HG02852 (cell line): Measurements from ENCODE around the gene ALPG.
A peak's percentile ranks its signal among the peaks of the same experiment; 100 is the strongest.
"Not testable (repeated sequence)": the region's sequence is repeated elsewhere in the genome, so short reads cannot be mapped to it uniquely, and the experiment has no call there.

ENCODE experiments used
- ATAC-seq: cut with Tn5 transposase; IDR thresholded peaks from one replicate; pipeline ENCODE4 v1.9.1; 2021; ENCODE audit warnings: mild to moderate bottlenecking, moderate library complexity; ENCODE audit not compliant: unreplicated experiment

ALPG gene

DNA sequence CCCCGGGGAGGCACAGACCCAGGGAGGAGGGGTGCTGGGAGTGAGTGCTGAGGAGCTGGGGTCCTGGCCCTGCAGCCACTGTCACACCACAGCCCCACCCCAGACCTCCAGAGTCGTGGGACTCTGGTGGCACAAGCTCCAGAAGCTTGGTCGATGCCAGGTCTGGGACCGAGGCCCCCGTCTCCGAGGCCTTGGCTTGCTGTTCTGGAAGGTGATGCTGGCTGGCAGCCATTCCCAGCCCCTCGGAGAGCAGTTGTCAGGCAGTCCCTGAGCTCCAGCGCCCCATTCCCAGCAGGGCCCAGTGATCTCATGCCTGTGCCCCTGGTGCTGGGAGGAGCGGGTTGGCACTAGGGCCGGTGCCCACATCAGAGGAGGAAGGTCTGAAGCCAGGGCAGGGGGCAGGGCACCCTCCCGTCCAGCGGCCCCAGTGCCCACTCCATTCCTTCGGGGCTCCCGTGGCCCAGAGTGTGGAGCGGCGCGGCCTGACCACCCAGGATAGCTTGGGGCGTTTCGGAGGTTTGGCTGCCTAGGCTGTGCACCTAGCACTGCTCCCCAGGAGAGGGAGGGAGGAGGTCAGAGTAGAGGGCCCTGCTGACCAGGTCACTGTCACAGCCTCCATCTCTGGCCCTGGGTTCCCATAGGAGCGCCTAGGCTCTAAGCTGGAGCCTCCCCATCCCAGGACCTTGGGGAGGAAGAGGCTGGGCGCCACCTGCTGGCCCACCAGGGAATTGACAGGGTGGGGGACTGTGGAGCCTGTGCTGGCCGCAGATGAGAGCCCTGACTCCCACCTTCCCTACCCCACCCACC is 32.5 kb downstream of the ALPG start:
- no peak for ATAC-seq

- no peak for ATAC-seq
These were observed 33.1 kb downstream of the ALPG start for GRCh38 chr2:232439758-232440135.

GRCh38 chr2:232440220-232441018 is 33.8 kb downstream of the ALPG start:
- peak; percentile 77 for ATAC-seq

DNA sequence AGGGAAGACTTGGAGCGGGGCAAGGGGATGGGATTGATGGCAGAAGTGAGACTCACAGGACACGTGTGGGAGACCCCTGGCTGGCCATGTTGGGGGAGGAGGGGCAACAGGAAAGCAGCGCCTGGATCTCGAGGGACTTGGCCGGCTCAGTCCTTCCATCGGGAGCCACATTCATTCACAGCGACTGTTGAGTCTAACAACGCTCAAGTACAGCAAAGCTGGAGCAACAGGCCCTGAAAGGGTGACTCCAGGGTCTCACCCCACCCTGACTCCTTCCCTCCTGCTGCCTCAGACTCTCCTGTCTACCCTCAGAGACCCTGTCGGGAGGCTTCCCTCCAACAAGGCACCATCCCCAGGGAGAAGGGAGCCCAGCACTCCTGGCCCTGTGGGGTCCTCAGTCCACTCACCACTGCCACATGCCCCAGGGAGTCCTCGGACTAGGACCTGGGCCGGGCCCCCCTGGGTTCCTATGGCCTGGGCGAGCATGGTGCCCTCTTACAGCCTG is 34.6 kb downstream of the ALPG start:
- ATAC-seq = no peak

DNA sequence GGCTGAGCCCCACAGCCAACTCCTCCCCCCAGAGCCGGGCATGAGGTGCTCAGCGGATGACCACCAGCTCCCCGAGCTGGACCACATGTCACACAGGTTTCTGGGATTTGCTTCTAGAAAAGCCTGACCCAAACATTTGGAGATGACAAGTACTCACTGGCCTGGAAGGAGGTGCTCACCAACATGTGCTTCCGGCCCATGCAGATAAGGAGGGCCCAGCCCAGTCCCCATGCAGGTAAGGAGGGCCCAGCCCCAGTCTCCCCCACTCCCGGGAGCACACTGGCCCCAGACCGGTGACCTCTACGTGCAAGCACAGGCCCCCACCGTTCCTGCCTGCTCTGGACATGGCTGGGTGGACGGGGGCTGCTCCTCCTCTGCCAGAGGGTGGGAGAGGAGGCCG is 35.3 kb downstream of the ALPG start:
- ATAC-seq = not testable (repeated sequence)

DNA sequence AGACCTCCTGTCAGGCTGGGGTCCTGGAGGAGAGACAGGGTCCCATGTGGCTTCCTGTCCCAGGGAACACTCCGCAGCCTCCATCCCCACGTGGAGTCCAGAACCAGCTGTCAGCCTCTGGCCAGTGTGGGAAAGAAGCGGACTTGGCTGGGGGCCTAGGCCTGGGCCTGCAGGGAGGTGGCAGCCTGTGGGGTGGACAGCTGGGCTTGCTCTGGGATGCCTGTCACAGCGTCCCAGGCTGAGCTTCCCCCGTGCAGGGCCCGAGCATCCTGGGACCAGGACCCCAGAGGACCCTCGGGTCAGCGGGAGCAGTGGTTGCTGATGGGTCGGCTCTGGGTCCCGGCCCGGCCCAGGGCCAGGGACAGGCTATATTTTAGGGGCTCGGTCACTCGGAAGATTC is 35.8 kb downstream of the ALPG start:
- ATAC-seq = not testable (repeated sequence)

- ATAC-seq = not testable (repeated sequence)
These were observed 36.4 kb downstream of the ALPG start for GRCh38 chr2:232443047-232443446.

- not testable (repeated sequence) for ATAC-seq
These were observed 37.2 kb downstream of the ALPG start for GRCh38 chr2:232443669-232444408.

GRCh38 chr2:232444409-232445148 is 37.9 kb downstream of the ALPG start:
- ATAC-seq = no peak

DNA sequence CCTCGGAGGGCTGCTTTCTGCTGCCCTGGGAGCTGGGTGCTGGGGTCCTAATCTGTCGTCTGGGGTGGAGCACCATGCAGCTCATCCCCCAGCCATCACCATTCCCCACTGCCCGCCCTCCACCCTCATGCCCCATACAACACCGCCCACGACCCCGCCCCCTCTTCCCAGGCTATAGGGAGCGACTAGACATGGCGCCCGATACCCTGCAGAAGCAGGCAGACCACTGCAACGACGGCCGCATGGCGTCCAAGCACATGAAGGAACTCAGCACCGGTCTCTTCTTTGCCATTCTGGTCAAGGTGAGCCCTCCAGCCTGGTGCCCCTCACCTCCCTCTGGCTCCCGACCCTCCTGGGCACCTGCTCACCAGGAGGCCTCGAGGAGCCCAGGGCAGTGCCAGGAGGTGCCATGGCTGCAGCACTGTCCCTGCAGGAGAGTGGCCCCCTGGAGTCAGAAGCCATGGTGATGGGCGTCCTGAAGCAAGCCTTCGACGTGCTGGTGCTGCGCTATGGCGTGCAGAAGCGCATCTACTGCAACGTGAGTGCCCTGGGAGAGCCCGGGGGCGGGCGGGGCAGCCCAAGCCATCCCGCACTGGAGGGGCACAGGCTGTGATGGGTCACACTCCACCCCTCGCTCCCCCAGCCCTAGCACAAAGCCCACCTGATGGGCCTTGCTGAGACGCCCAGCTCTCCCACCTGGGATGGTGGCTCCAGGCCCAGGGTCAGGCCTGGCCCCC is 38.7 kb downstream of the ALPG start:
- not testable (repeated sequence) for ATAC-seq

GRCh38 chr2:232446266-232446777 is 39.7 kb downstream of the ALPG start:
- ATAC-seq = not testable (repeated sequence)

DNA sequence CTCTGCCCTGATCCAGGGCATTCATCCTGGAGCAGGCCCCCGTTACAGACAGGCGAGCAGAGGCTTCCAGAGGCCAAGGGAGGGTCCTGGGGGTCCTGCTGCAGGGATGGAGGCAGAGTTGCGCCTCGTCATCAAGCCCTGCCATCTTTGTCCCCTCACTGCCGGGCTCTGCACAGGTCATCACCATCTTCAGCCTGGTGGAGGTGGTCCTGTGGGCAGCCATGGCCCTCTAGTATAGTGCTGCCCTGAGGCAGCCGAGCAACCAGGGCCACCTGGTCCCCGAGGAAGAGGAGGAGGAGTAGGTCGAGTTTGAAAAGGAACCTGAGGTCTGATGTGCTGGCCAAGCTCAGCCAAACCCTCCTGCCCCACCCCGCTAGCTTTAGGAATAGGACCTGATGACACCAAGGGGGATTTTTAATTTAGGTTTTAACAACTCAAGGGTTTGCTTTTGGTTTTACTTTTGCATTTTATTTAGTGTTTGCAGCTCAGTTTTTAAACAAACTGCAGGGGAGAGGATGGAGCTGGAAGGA is 40.5 kb downstream of the ALPG start:
- ATAC-seq = no peak

DNA sequence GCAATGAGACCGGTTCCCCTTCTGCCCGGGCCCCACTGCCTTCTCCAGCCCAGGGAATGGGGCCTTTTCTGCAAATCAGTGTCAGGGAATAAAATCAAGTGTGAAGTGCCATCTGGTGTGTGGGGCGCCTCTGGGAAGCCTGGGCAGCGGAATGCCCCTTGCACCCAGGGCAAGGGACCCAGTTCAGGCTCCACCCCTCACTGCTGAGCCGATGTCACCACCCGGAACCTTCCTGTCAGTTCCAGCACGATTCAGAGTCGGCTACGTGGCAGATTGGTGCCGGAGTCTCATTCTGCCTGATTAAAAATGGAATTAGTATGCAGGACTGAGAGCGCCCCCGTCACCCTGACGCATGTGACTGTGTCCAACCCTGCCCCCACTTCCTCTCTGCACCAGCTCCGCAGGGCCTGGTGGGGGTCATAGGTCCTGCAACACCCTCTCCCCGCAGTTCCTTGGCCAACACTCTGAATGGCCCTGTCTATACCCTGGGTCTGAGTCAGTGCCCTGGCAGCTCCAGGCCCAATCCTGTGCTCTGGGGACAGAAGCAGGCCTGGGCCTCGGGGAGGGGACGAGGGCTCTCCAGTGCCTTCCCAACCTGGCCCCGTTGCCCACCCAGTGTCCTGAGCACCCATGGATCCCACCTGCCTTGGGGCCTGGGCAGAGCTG is 41.1 kb downstream of the ALPG start:
- ATAC-seq = no peak

- no peak for ATAC-seq
These were observed 41.7 kb downstream of the ALPG start for GRCh38 chr2:232448304-232448690.

DNA sequence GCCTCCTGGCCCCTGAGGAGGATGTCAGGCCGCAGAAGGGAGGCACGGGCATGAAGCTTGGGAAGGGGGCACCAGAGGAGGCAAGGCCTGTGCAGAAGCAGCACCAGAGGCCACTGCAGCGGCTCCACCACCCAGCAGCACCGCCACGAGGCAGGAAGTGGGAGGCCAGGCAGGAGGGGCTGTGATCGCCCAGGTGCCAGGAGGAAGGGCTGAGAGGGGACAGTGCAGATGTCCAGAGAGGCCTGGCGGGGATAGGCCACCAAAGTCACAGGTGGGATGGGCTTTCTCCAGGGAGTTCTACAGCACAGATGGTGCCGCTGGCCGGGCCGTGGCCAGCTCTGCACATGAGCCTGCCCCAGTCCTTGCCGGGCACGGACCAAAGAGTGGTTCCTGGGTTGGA is 43.3 kb downstream of the ALPG start:
- no peak for ATAC-seq

GRCh38 chr2:232451645-232452044 is 45.0 kb downstream of the ALPG start:
- ATAC-seq = not testable (repeated sequence)

DNA sequence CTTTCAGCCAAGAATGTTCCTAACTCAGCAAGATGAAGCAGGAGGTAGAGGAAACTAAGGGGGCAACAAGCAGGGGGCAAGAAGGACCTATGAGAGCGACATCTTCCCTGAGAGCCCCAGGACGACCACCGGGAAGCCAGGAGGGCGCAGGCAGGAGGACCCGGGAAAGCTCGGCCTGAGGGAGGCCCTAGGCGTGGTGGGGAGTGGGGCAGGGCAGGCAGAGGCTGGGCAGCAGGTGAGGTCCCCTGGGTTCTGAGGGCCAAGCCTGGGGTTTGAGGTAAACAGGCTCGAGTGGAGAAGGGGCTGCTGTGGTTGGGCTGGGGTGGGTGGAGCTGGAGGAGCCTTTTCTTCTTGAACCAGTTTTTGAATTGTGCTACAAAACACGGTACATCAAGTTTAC is 48.0 kb downstream of the ALPG start:
- no peak for ATAC-seq

- no peak for ATAC-seq
These were observed 49.0 kb downstream of the ALPG start, which contains the start of gene ALPI for GRCh38 chr2:232455426-232456255. ALPI (plus strand) TSS chr2:232456153; CDS start chr2:232456200, 47 bp downstream.
